Trophoblast cell (in vitro differentiated cells and primary cell): ENCODE data around the gene SASH1.

Experiments used
- DNase-seq, 2 donors: peaks; one replicate each; pipeline ENCODE4 v3.0.0-alpha.2; 2016
- H2AFZ ChIP-seq: 2 replicates; pipeline ENCODE4 v1.6.1; 2013; ENCODE audit warnings: low read length, moderate library complexity, mild to moderate bottlenecking; ENCODE audit not compliant: insufficient read depth, poor library complexity
- H2AK5ac ChIP-seq: 2 replicates; pipeline ENCODE4 v1.6.1; 2013; ENCODE audit warnings: mild to moderate bottlenecking, low read length
- H2BK120ac ChIP-seq: 2 replicates; pipeline ENCODE4 v1.6.1; 2013; ENCODE audit warnings: low read length, mild to moderate bottlenecking, moderate library complexity; ENCODE audit not compliant: insufficient read depth, poor library complexity
- H2BK12ac ChIP-seq: 2 replicates; pipeline ENCODE4 v1.6.1; 2013; ENCODE audit warnings: mild to moderate bottlenecking, low read length, moderate library complexity
- H2BK5ac ChIP-seq: 2 replicates; pipeline ENCODE4 v1.6.1; 2013; ENCODE audit warnings: low read length, low read depth, moderate library complexity, mild to moderate bottlenecking; ENCODE audit not compliant: poor library complexity
- H3K14ac ChIP-seq: 2 replicates; pipeline ENCODE4 v1.6.1; 2013; ENCODE audit warnings: mild to moderate bottlenecking, low read length
- H3K18ac ChIP-seq: 2 replicates; pipeline ENCODE4 v1.6.1; 2013; ENCODE audit warnings: mild to moderate bottlenecking, low read length
- H3K23ac ChIP-seq: 2 replicates; pipeline ENCODE4 v1.6.1; 2013; ENCODE audit warnings: low read length
- H3K27ac ChIP-seq: 2 replicates; pipeline ENCODE4 v1.5.1; 2013; ENCODE audit warnings: low read depth, mild to moderate bottlenecking, inconsistent platforms, low read length, moderate library complexity
- H3K27me3 ChIP-seq: 2 replicates; pipeline ENCODE4 v1.6.1; 2013; ENCODE audit warnings: inconsistent platforms, mild to moderate bottlenecking, low read length, moderate library complexity; ENCODE audit not compliant: insufficient read depth
- H3K36me3 ChIP-seq, 2 experiments: 1 replicate in 1 of 2; 2 replicates in 1 of 2; pipeline ENCODE4 v1.6.1; 2013; ENCODE audit warnings: low read length in 2 of 2, mild to moderate bottlenecking in 2 of 2, moderate library complexity in 1 of 2; ENCODE audit not compliant: insufficient read depth in 2 of 2, control insufficient read depth in 1 of 2
- H3K4ac ChIP-seq: 2 replicates; pipeline ENCODE4 v1.6.1; 2013; ENCODE audit warnings: low read depth, mild to moderate bottlenecking, low read length, moderate library complexity
- H3K4me1 ChIP-seq, 2 experiments: 1 replicate in 1 of 2; 2 replicates in 1 of 2; pipeline ENCODE4 v1.6.1; 2013; ENCODE audit warnings: low read length in 2 of 2, mild to moderate bottlenecking in 2 of 2, moderate library complexity in 1 of 2; ENCODE audit not compliant: insufficient read depth in 2 of 2, control insufficient read depth in 1 of 2
- H3K4me2 ChIP-seq: 2 replicates; pipeline ENCODE4 v1.6.1; 2013; ENCODE audit warnings: inconsistent platforms, mild to moderate bottlenecking, low read length, moderate library complexity
- H3K4me3 ChIP-seq: 2 replicates; pipeline ENCODE4 v1.5.1; 2013; ENCODE audit warnings: mild to moderate bottlenecking, low read depth, low read length, inconsistent platforms
- H3K79me1 ChIP-seq: one replicate; pipeline ENCODE4 v1.6.1; 2013; ENCODE audit warnings: low read length
- H3K79me2 ChIP-seq: 2 replicates; pipeline ENCODE4 v1.6.1; 2013; ENCODE audit warnings: low read length, mild to moderate bottlenecking; ENCODE audit not compliant: control insufficient read depth, insufficient read depth, poor library complexity
- H3K9ac ChIP-seq: 2 replicates; pipeline ENCODE4 v1.6.1; 2013; ENCODE audit warnings: mild to moderate bottlenecking, low read length
- H3K9me3 ChIP-seq: 2 replicates; pipeline ENCODE4 v1.6.1; 2013; ENCODE audit warnings: low read depth, mild to moderate bottlenecking, control low read depth, inconsistent platforms, low read length; ENCODE audit not compliant: insufficient read depth
- H4K12ac ChIP-seq: 2 replicates; pipeline ENCODE4 v1.6.1; 2013; ENCODE audit warnings: low read depth, mild to moderate bottlenecking, low read length, moderate library complexity
- H4K8ac ChIP-seq: 2 replicates; pipeline ENCODE4 v1.6.1; 2013; ENCODE audit warnings: low read depth, mild to moderate bottlenecking, low read length, moderate library complexity
- H4K91ac ChIP-seq: one replicate; pipeline ENCODE4 v1.6.1; 2013; ENCODE audit warnings: low read depth, mild to moderate bottlenecking, low read length, moderate library complexity
- WGBS: extraction: QIAGEN DNeasy Blood & Tissue Kit; methylation state at CpG from one replicate; pipeline ENCODE4 v1.1.7; 2013; ENCODE audit warnings: missing lambda C conversion rate; ENCODE audit not compliant: insufficient read length, insufficient coverage; ENCODE audit errors: extremely low coverage; 5-methylcytosine and 5-hydroxymethylcytosine counted together

The SASH1 gene

GRCh38 chr6:148530394-148530953, 187.8 kb downstream of the SASH1 start:
- Histone ChIP-seq H3K9ac (no peak overlapping the region), H4K91ac (no peak overlapping the region), H3K79me2 (no peaks in the 10 kb centered on the region), H3K27ac (no peak overlapping the region), H3K4ac (no peak overlapping the region), H3K27me3 (no peaks in the 10 kb centered on the region), H3K9me3 (no peaks in the 10 kb centered on the region), H3K36me3 (peaks cover 29 to 46% of the 10 kb centered on the region in 2 experiments), H4K8ac (no peak overlapping the region), H2AK5ac (no peak overlapping the region), H2AFZ (no peak overlapping the region), H3K4me1 (no peaks in the 10 kb centered on the region), H3K79me1 (no peaks in the 10 kb centered on the region), H3K4me3 (no peak overlapping the region), H4K12ac (no peak overlapping the region), H2BK5ac (no peak overlapping the region), H3K4me2 (no peak overlapping the region), H3K14ac (no peak overlapping the region), H3K18ac (no peak overlapping the region), H2BK12ac (no peak overlapping the region), H2BK120ac (no peak overlapping the region), H3K23ac (no peak overlapping the region)
- no peak for DNase-seq
- WGBS, result no CpG with 5 or more reads among the region's 8 CpGs

GRCh38 chr6:148530976-148531375, 188.3 kb downstream of the SASH1 start:
- no peak overlapping the region for H3K9ac ChIP-seq
- H4K91ac ChIP-seq, result no peak overlapping the region
- H3K9me3 ChIP-seq, result no peaks in the 10 kb centered on the region
- DNase-seq, result no peak
- H3K4me2 ChIP-seq, result no peak overlapping the region
- H3K4me1 ChIP-seq, result no peaks in the 10 kb centered on the region
- no peak overlapping the region for H4K8ac ChIP-seq
- H4K12ac ChIP-seq, result no peak overlapping the region
- no peak overlapping the region for H2BK120ac ChIP-seq
- no peak overlapping the region for H3K18ac ChIP-seq
- H3K79me2 ChIP-seq, result no peaks in the 10 kb centered on the region
- no peak overlapping the region for H2AK5ac ChIP-seq
- no peak overlapping the region for H2AFZ ChIP-seq
- no peak overlapping the region for H3K4me3 ChIP-seq
- H2BK12ac ChIP-seq, result no peak overlapping the region
- no peak overlapping the region for H3K23ac ChIP-seq
- no peak overlapping the region for H3K4ac ChIP-seq
- no peak overlapping the region for H2BK5ac ChIP-seq
- 100% methylated on average over 2 of the region's 4 CpGs for WGBS
- no peak overlapping the region for H3K27ac ChIP-seq
- peaks cover 26 to 43% of the 10 kb centered on the region in 2 experiments for H3K36me3 ChIP-seq
- H3K27me3 ChIP-seq, result no peaks in the 10 kb centered on the region
- H3K14ac ChIP-seq, result no peak overlapping the region
- H3K79me1 ChIP-seq, result no peaks in the 10 kb centered on the region

- Histone ChIP-seq H3K4me1 (no peaks in the 10 kb centered on the region), H2BK120ac (no peak overlapping the region), H4K12ac (no peak overlapping the region), H3K14ac (no peak overlapping the region), H3K79me2 (no peaks in the 10 kb centered on the region), H3K9me3 (no peaks in the 10 kb centered on the region), H3K27ac (no peak overlapping the region), H3K4ac (no peak overlapping the region), H2BK12ac (no peak overlapping the region), H3K9ac (no peak overlapping the region), H2BK5ac (no peak overlapping the region), H3K36me3 (peaks cover 28 to 43% of the 10 kb centered on the region in 2 experiments), H3K4me3 (no peak overlapping the region), H2AK5ac (no peak overlapping the region), H3K18ac (no peak overlapping the region), H2AFZ (no peak overlapping the region), H4K8ac (no peak overlapping the region), H3K23ac (no peak overlapping the region), H3K4me2 (no peak overlapping the region), H3K79me1 (no peaks in the 10 kb centered on the region), H3K27me3 (no peaks in the 10 kb centered on the region), H4K91ac (no peak overlapping the region)
- WGBS, result no CpG with 5 or more reads among the region's 13 CpGs
- no peak for DNase-seq
These were observed 190.1 kb downstream of the SASH1 start for GRCh38 chr6:148532698-148533097.

DNA sequence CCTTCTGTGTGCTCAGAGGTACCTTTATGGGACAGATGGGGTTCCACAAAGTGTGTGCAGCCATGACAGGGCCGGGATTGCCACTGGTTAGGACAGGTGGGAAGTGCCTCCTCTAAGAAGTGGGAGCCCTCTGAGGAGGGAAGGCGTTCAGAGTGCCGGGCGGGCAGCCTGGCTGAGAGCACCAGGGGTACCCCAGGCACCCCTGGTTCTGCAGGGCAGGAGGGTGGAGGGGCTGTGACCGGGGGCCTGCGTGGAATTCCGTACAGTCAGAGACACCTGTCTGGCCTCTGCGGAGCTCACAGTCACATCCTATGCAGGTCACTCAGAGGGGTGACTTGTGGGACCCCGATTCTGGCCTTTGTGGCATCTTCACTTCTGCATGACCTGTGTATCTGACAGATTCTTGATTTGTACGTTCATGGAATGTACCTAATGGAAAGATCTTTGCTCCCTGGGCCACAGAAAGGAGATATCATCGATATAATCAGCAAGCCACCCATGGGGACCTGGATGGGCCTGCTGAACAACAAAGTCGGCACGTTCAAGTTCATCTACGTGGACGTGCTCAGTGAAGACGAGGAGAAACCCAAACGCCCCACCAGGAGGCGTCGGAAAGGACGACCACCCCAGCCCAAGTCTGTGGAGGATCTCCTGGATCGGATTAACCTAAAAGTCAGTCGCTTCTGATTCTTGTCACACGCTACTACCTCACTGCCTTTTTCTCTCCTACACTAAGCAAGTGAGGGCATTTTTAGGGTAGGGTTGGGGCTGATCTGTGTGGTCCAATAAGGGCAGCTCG, 190.9 kb downstream of the SASH1 start:
- H3K23ac ChIP-seq, result no peak overlapping the region
- WGBS, result no CpG with 5 or more reads among the region's 24 CpGs

More for the DNA sequence above, 190.9 kb downstream of the SASH1 start:
- Histone ChIP-seq H3K14ac (no peak overlapping the region), H4K12ac (no peak overlapping the region), H3K27ac (no peak overlapping the region), H3K9ac (no peak overlapping the region), H2AK5ac (no peak overlapping the region), H2BK12ac (no peak overlapping the region), H4K91ac (no peak overlapping the region), H3K4ac (no peak overlapping the region), H3K79me1 (no peaks in the 10 kb centered on the region), H3K9me3 (no peaks in the 10 kb centered on the region), H3K27me3 (no peaks in the 10 kb centered on the region), H3K4me1 (no peaks in the 10 kb centered on the region), H3K4me2 (no peak overlapping the region), H3K18ac (no peak overlapping the region), H3K79me2 (no peaks in the 10 kb centered on the region), H4K8ac (no peak overlapping the region), H2AFZ (no peak overlapping the region), H2BK5ac (no peak overlapping the region), H3K36me3 (peaks cover 25 to 39% of the 10 kb centered on the region in 2 experiments), H3K4me3 (no peak overlapping the region), H2BK120ac (no peak overlapping the region)
- DNase-seq, result no peak
